HepG2 (cell line): ENCODE results near the gene EFL1. TPM values are rescaled to one million over a fixed set of nuclear protein-coding genes. Genes with fewer than 3 reads are reported as not detected.

Experiments
- ATAC-seq: fragments of 200-7000 bp; cut with Tn5 transposase; 3 replicates; pipeline ENCODE4 v1.9.1; 2020; ENCODE audit warnings: mild to moderate bottlenecking, moderate library complexity
- BruUV-seq: library from RNA; stranded (reverse); fragments of 400-500 nt; replicated peaks from 2 replicates; lab custom pipeline; 2021; lab: Mats Ljungman, UMichigan
- CTCF ChIA-PET: fragments of 300-600 bp; formaldehyde crosslinking; extraction: SDS; loops from one replicate; lab custom pipeline; 2021; ENCODE audit warnings: low total read pairs, inconsistent platforms, low intra/inter-chr PET ratio; lab: Yijun Ruan, JAX
- POLR2A ChIA-PET: fragments of 350-600 bp; sonication (Branson Sonifier 250); formaldehyde crosslinking; loops from one replicate; lab custom pipeline; 2020; ENCODE audit warnings: antibody characterized with exemption, inconsistent platforms; lab: Yijun Ruan, JAX
- DNase-seq: peaks from one replicate; pipeline ENCODE4 v3.0.0-alpha.2; 2015; ENCODE audit warnings: low spot score
- FAIRE-seq: peaks from 3 replicates; lab custom pipeline; 2011; peaks lifted over from hg19 to GRCh38; lab: Jason Lieb, UNC
- H2AFZ ChIP-seq: one replicate; pipeline ENCODE4 v1.6.1; 2011; ENCODE audit warnings: low read length, inconsistent platforms
- H3K27ac ChIP-seq: fragments of 300-600 bp; 3 replicates; pipeline ENCODE4 v1.8.0; 2011; ENCODE audit warnings: mixed run types, mild to moderate bottlenecking, mixed read lengths, low read length, inconsistent platforms; ENCODE audit not compliant: insufficient read depth; ENCODE audit errors: extremely low read length
- H3K27me3 ChIP-seq, 2 experiments: fragments of 200-600 bp in 1 of 2; 2 replicates in 1 of 2; 3 replicates in 1 of 2; pipeline versions ENCODE4 v1.6.0 to v1.8.0; 2011; ENCODE audit warnings: low read length in 2 of 2, mild to moderate bottlenecking in 2 of 2, moderate library complexity in 2 of 2, inconsistent platforms in 1 of 2; ENCODE audit not compliant: insufficient read depth in 2 of 2, control insufficient read depth in 1 of 2
- H3K36me3 ChIP-seq, 2 experiments: fragments of 200-600 bp in 1 of 2; replicated peaks in 1 of 2; 2 replicates in 1 of 2; 3 replicates in 1 of 2; pipeline versions ENCODE4 v1.5.1 to v1.8.0; 2011; ENCODE audit warnings: low read length in 2 of 2, inconsistent platforms in 1 of 2; ENCODE audit not compliant: insufficient read depth in 2 of 2, control insufficient read depth in 1 of 2
- H3K4me1 ChIP-seq: 2 replicates; pipeline ENCODE4 v1.5.1; 2012; ENCODE audit warnings: low read length, inconsistent platforms; ENCODE audit not compliant: insufficient read depth
- H3K4me2 ChIP-seq: 2 replicates; pipeline ENCODE4 v1.6.0; 2011; ENCODE audit warnings: low read depth, low read length, inconsistent platforms
- H3K4me3 ChIP-seq, 3 experiments: fragments of 200-600 bp in 1 of 3; sonication (generic), shearing (Covaris generic) in 1 of 3; replicated peaks in 1 of 3; 2 replicates each; pipeline ENCODE4 v1.5.1; 2011 to 2016; ENCODE audit warnings: low read length in 3 of 3, inconsistent platforms in 2 of 3, low read depth in 2 of 3, mild to moderate bottlenecking in 2 of 3, control low read depth in 1 of 3, mixed read lengths in 1 of 3; ENCODE audit not compliant: insufficient read depth in 1 of 3
- H3K79me2 ChIP-seq: one replicate; pipeline ENCODE4 v1.6.1; 2011; ENCODE audit warnings: low read length, inconsistent platforms; ENCODE audit not compliant: insufficient read depth
- H3K9ac ChIP-seq: 2 replicates; pipeline ENCODE4 v1.6.0; 2011; ENCODE audit warnings: mild to moderate bottlenecking, low read depth, low read length, inconsistent platforms; ENCODE audit not compliant: insufficient read depth
- H3K9me3 ChIP-seq: 2 replicates; pipeline ENCODE4 v1.5.1; 2012; ENCODE audit warnings: mild to moderate bottlenecking, low read length
- H4K20me1 ChIP-seq: 2 replicates; pipeline ENCODE4 v1.6.0; 2011; ENCODE audit warnings: inconsistent platforms, mild to moderate bottlenecking, low read length, moderate library complexity; ENCODE audit not compliant: insufficient read depth
- ZNF709 ChIP-seq: sonication (generic); formaldehyde crosslinking; IDR thresholded peaks from 2 replicates; pipeline ENCODE4 v1.5.0; 2020; ENCODE audit warnings: mild to moderate bottlenecking, missing genetic modification reagents
- WGBS: methylation state at CpG from one replicate; pipeline ENCODE4 v1.1.6; 2017; ENCODE audit warnings: low lambda C conversion rate; 5-methylcytosine and 5-hydroxymethylcytosine counted together
- in situ Hi-C: cut with HindIII; loops from 2 replicates; pipeline ENCODE4 v1.10.0; 2017; ENCODE audit warnings: low pct_unique_long_range_greater_than_20kb; ENCODE audit not compliant: extremely low pct_ligation_motif_present
- intact Hi-C: fragments of 100-400 bp; cut with micrococcal nuclease; formaldehyde crosslinking; loops from one replicate; pipeline ENCODE4 v1.10.0; 2022; ENCODE audit not compliant: unreplicated experiment
- polyA plus RNA-seq, 8 experiments: library from polyadenylated mRNA; depleted of rRNA in 3 of 8; stranded (reverse) in 7 of 8; unstranded in 1 of 8; fragments of >200 nt; fragmentation: Illumina TruSeq in 4 of 8; extraction: Trizol in 4 of 8; gene quantifications; 2 replicates each; pipeline versions ENCODE4 v1.2.1 to v1.2.3, GENCODE V29; 2011 to 2016; ENCODE audit warnings: low read depth in 4 of 8, missing spikeins in 1 of 8, mixed read lengths in 1 of 8; ENCODE audit not compliant: insufficient read depth in 1 of 8
- total RNA-seq, 5 experiments: library from RNA; depleted of rRNA; stranded (reverse); fragments of >200 nt; fragmentation: Illumina TruSeq; extraction: Trizol; gene quantifications; 2 replicates each; pipeline ENCODE4 v1.2.3, GENCODE V29; 2016; ENCODE audit warnings: low read depth in 1 of 5
- TF ChIP-seq, protein P1 (sequence below): sonication (generic); formaldehyde crosslinking; IDR thresholded peaks from 2 replicates; pipeline ENCODE4 v1.4.0; 2020; ENCODE audit warnings: missing genetic modification reagents
- TF ChIP-seq, protein P2 (sequence below): sonication (generic); formaldehyde crosslinking; IDR thresholded peaks from 2 replicates; pipeline ENCODE4 v1.4.0; 2020; ENCODE audit warnings: missing genetic modification reagents

Gene EFL1
- total and polyA plus RNA-seq, 2 of the 13 experiments (the other 11 are each of a cell fraction or from before 2014, with no cell fraction given): 6.4 to 12.0 TPM

DNA sequence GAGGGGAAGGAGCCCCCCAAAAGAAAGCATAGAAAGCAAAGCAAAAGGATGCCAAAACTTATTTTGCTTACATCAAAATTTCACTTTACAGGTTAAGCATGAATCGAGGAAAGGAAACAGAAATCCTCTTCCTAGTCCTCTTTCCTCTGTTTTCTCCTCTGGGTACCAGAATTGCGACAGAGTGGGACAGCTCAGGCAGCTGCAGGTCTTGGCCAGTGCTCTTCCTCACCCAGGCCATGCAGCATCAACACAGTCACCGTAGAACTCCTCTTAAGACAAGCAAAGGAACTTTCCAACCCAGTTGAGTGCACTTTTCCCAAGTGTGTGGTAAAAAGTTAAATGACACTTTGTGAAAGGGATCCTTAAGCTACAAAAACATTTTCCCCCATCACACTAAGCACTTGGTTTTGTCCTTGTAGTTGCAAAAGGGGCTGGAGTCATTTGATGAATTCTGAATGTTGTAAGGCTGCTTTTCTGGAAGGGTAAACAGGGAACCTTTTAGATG lies 170.8 kb downstream of the EFL1 start (continued):
- TF ChIP-seq, protein P1, sequence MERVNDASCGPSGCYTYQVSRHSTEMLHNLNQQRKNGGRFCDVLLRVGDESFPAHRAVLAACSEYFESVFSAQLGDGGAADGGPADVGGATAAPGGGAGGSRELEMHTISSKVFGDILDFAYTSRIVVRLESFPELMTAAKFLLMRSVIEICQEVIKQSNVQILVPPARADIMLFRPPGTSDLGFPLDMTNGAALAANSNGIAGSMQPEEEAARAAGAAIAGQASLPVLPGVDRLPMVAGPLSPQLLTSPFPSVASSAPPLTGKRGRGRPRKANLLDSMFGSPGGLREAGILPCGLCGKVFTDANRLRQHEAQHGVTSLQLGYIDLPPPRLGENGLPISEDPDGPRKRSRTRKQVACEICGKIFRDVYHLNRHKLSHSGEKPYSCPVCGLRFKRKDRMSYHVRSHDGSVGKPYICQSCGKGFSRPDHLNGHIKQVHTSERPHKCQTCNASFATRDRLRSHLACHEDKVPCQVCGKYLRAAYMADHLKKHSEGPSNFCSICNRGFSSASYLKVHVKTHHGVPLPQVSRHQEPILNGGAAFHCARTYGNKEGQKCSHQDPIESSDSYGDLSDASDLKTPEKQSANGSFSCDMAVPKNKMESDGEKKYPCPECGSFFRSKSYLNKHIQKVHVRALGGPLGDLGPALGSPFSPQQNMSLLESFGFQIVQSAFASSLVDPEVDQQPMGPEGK (CRISPR knock-in tag): no peak
- TF ChIP-seq ZNF709 (CRISPR knock-in tag): no peak

- FAIRE-seq (no peak), DNase-seq (no peak), ATAC-seq (no peak)
- ChIA-PET CTCF (no interaction called here), POLR2A (no interaction called here)
- in situ Hi-C loops: no loop called here
- WGBS: 31% methylated on average over 16 of the region's 16 CpGs
- H2AFZ ChIP-seq: no peak overlapping the region
- H3K79me2 ChIP-seq: no peaks in the 10 kb centered on the region
- H3K4me1 ChIP-seq: no peaks in the 10 kb centered on the region
- H3K27ac ChIP-seq: no peak overlapping the region
- H3K27me3 ChIP-seq: peaks cover 0 to 26% of the 10 kb centered on the region in 2 experiments; a peak in 1 of 5 replicates
- TF ChIP-seq, protein P2, sequence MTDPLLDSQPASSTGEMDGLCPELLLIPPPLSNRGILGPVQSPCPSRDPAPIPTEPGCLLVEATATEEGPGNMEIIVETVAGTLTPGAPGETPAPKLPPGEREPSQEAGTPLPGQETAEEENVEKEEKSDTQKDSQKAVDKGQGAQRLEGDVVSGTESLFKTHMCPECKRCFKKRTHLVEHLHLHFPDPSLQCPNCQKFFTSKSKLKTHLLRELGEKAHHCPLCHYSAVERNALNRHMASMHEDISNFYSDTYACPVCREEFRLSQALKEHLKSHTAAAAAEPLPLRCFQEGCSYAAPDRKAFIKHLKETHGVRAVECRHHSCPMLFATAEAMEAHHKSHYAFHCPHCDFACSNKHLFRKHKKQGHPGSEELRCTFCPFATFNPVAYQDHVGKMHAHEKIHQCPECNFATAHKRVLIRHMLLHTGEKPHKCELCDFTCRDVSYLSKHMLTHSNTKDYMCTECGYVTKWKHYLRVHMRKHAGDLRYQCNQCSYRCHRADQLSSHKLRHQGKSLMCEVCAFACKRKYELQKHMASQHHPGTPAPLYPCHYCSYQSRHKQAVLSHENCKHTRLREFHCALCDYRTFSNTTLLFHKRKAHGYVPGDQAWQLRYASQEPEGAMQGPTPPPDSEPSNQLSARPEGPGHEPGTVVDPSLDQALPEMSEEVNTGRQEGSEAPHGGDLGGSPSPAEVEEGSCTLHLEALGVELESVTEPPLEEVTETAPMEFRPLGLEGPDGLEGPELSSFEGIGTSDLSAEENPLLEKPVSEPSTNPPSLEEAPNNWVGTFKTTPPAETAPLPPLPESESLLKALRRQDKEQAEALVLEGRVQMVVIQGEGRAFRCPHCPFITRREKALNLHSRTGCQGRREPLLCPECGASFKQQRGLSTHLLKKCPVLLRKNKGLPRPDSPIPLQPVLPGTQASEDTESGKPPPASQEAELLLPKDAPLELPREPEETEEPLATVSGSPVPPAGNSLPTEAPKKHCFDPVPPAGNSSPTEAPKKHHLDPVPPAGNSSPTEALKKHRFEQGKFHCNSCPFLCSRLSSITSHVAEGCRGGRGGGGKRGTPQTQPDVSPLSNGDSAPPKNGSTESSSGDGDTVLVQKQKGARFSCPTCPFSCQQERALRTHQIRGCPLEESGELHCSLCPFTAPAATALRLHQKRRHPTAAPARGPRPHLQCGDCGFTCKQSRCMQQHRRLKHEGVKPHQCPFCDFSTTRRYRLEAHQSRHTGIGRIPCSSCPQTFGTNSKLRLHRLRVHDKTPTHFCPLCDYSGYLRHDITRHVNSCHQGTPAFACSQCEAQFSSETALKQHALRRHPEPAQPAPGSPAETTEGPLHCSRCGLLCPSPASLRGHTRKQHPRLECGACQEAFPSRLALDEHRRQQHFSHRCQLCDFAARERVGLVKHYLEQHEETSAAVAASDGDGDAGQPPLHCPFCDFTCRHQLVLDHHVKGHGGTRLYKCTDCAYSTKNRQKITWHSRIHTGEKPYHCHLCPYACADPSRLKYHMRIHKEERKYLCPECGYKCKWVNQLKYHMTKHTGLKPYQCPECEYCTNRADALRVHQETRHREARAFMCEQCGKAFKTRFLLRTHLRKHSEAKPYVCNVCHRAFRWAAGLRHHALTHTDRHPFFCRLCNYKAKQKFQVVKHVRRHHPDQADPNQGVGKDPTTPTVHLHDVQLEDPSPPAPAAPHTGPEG: no peak
- H3K9me3 ChIP-seq: no peaks in the 10 kb centered on the region
- H3K36me3 ChIP-seq: no peaks in the 10 kb centered on the region
- no TSS peak for BruUV-seq
- H3K4me2 ChIP-seq: no peak overlapping the region
- intact Hi-C loops: no loop called here
- H4K20me1 ChIP-seq: no peaks in the 10 kb centered on the region
- H3K9ac ChIP-seq: no peak overlapping the region
- H3K4me3 ChIP-seq: no peak overlapping the region
Observed at GRCh38 chr15:82086243-82086995, 176.1 kb downstream of the EFL1 start.
